ENCODE data around the gene REPIN1.

The REPIN1 gene

GRCh38 chr7:150358988-150359621 is 9.5 kb upstream of the REPIN1 start:
- no peaks in the 10 kb centered on the region for H3K36me3 ChIP-seq (ENCODE audit: control insufficient read depth in 2 of 2, insufficient read depth in 1 of 2, low read length in 2 of 2)
- H3K4me3 ChIP-seq (ENCODE audit: low read depth, low read length): no peak overlapping the region
- CTCF ChIA-PET: interaction anchor here (1.4 kb wide), 1 partner anchor 60 kb away, joined by 4 read pairs; no protein-coding TSS in a partner anchor
- POLR2A ChIA-PET: no interaction called here
- H3K4me1 ChIP-seq (ENCODE audit: control insufficient read depth, insufficient read depth, low read length): no peaks in the 10 kb centered on the region
- H3K9me3 ChIP-seq (ENCODE audit: control insufficient read depth, insufficient read depth, low read depth, low read length): no peaks in the 10 kb centered on the region
- no peak overlapping the region for H3K27ac ChIP-seq (ENCODE audit: extremely low read depth, low read depth, low read length)
- TF ChIP-seq ZEB2 (tag by site-specific recombination; IDR thresholded peaks at IDR 0.05) (no peak), HOXA7 (CRISPR knock-in tag; IDR thresholded peaks at IDR 0.05; ENCODE audit: borderline replicate concordance) (no peak), ZNF785 (tag by site-specific recombination; IDR thresholded peaks at IDR 0.05) (no peak), ZNF16 (tag by site-specific recombination; IDR thresholded peaks at IDR 0.05; ENCODE audit: low read depth) (no peak), ZNF266 (tag by site-specific recombination; IDR thresholded peaks at IDR 0.05; ENCODE audit: low read depth) (peak; percentile 39; the same call in 1 of the 2 replicates), GLIS1 (tag by site-specific recombination; IDR thresholded peaks at IDR 0.05) (no peak), ZNF26 (tag by site-specific recombination; IDR thresholded peaks at IDR 0.05) (no peak), ZNF561 (tag by site-specific recombination; IDR thresholded peaks at IDR 0.05; ENCODE audit: borderline replicate concordance) (no peak), ZBTB6 (tag by site-specific recombination; IDR thresholded peaks at IDR 0.05) (no peak), ZNF473 (tag by site-specific recombination; IDR thresholded peaks at IDR 0.05) (0 out of 2 replicates have a peak, but pooled peaks have one; percentile 23), ZSCAN30 (tag by site-specific recombination; IDR thresholded peaks at IDR 0.05) (no peak), ZNF510 (tag by site-specific recombination; IDR thresholded peaks at IDR 0.05; ENCODE audit: insufficient replicate concordance) (no peak), ZNF660 (tag by site-specific recombination; IDR thresholded peaks at IDR 0.05) (no peak), ZNF366 (tag by site-specific recombination; conservative IDR thresholded peaks at IDR 0.05) (no peak), ZNF239 (tag by site-specific recombination; IDR thresholded peaks at IDR 0.05) (no peak), GLI4 (tag by site-specific recombination; IDR thresholded peaks at IDR 0.05) (0 out of 2 replicates have a peak, but pooled peaks have one; percentile 42), GLIS2 (tag by site-specific recombination; IDR thresholded peaks at IDR 0.05) (no peak), REST (tag by site-specific recombination; IDR thresholded peaks at IDR 0.05) (no peak), ZNF658 (tag by site-specific recombination; IDR thresholded peaks at IDR 0.05) (no peak), ZSCAN5A (tag by site-specific recombination; IDR thresholded peaks at IDR 0.05) (no peak; the same call in 1 of the 2 replicates), BCL11A (tag by site-specific recombination; IDR thresholded peaks at IDR 0.05; ENCODE audit: low read depth) (no peak), PRDM6 (tag by site-specific recombination; IDR thresholded peaks at IDR 0.05) (no peak), ZNF747 (tag by site-specific recombination; IDR thresholded peaks at IDR 0.05) (no peak), ZFHX2 (tag by site-specific recombination; conservative IDR thresholded peaks at IDR 0.05) (no peak), ZNF132 (tag by site-specific recombination; IDR thresholded peaks at IDR 0.05; ENCODE audit: borderline replicate concordance) (no peak), ZNF677 (tag by site-specific recombination; IDR thresholded peaks at IDR 0.05) (no peak), SP7 (tag by site-specific recombination; IDR thresholded peaks at IDR 0.05) (no peak), ZNF513 (tag by site-specific recombination; IDR thresholded peaks at IDR 0.05) (no peak)
